Neural cell (in vitro differentiated cells): ENCODE measurements around the gene HS1BP3. TPM values are rescaled to one million over a fixed set of nuclear protein-coding genes. Genes with fewer than 3 reads are reported as not detected.

Experiments used
- H2AFZ ChIP-seq: fragments of 200-600, 300-800 bp; sonication (generic), shearing (Covaris generic); 2 replicates; pipeline ENCODE4 v1.6.0; 2014; ENCODE audit warnings: low read depth, mild to moderate bottlenecking, antibody characterized with exemption, low read length, moderate library complexity
- H3F3A ChIP-seq: fragments of 200-600 bp; shearing (Covaris generic); 2 replicates; pipeline ENCODE4 v1.6.1; 2016; ENCODE audit warnings: mild to moderate bottlenecking, moderate library complexity, mixed read lengths, antibody characterized with exemption, low read length; ENCODE audit not compliant: insufficient read depth, poor library complexity, severe bottlenecking
- H3K27ac ChIP-seq: fragments of 200-600, 300-800 bp; sonication (generic), shearing (Covaris generic); 2 replicates; pipeline ENCODE4 v1.5.1; 2014; ENCODE audit warnings: mild to moderate bottlenecking, low read length, moderate library complexity
- H3K27me3 ChIP-seq: fragments of 300-800, 200-600 bp; sonication (generic), shearing (Covaris generic); 2 replicates; pipeline ENCODE4 v1.6.0; 2014; ENCODE audit warnings: mild to moderate bottlenecking, low read depth, low read length, moderate library complexity; ENCODE audit not compliant: insufficient read depth
- H3K36me3 ChIP-seq: fragments of 300-800, 200-600 bp; sonication (generic), shearing (Covaris generic); 2 replicates; pipeline ENCODE4 v1.5.1; 2014; ENCODE audit warnings: mild to moderate bottlenecking, antibody characterized with exemption, low read length, moderate library complexity; ENCODE audit not compliant: insufficient read depth
- H3K4me2 ChIP-seq: fragments of 300-800, 200-600 bp; sonication (generic), shearing (Covaris generic); 2 replicates; pipeline ENCODE4 v1.6.0; 2014; ENCODE audit warnings: mild to moderate bottlenecking, low read length
- H3K4me3 ChIP-seq: fragments of 300-800, 200-600 bp; sonication (generic), shearing (Covaris generic); 2 replicates; pipeline ENCODE4 v1.5.1; 2014; ENCODE audit warnings: mild to moderate bottlenecking, low read length, moderate library complexity
- H3K79me2 ChIP-seq: fragments of 200-600 bp; shearing (Covaris generic); replicated peaks from 2 replicates; pipeline ENCODE4 v1.6.0; 2014; ENCODE audit warnings: mild to moderate bottlenecking, low read length, moderate library complexity; ENCODE audit not compliant: insufficient read depth
- H3K9ac ChIP-seq: fragments of 300-800, 200-600 bp; sonication (generic), shearing (Covaris generic); 2 replicates; pipeline ENCODE4 v1.6.1; 2016; ENCODE audit warnings: mild to moderate bottlenecking, low read length, mixed read lengths
- H3K9me2 ChIP-seq: fragments of 200-600 bp; shearing (Covaris generic); 2 replicates; pipeline ENCODE4 v1.6.1; 2016; ENCODE audit warnings: mild to moderate bottlenecking, low read length, mixed read lengths; ENCODE audit not compliant: insufficient read depth
- H3K9me3 ChIP-seq: fragments of 200-600, 300-800 bp; sonication (generic), shearing (Covaris generic); 2 replicates; pipeline ENCODE4 v1.6.1; 2016; ENCODE audit warnings: mild to moderate bottlenecking, mixed run types, low read length, moderate library complexity, mixed read lengths
- H4K20me1 ChIP-seq: fragments of 200-600 bp; shearing (Covaris generic); 2 replicates; pipeline ENCODE4 v1.6.1; 2016; ENCODE audit warnings: mild to moderate bottlenecking, mixed run types; ENCODE audit not compliant: insufficient read depth
- CTCF ChIP-seq: fragments of 450-650 bp; IDR thresholded peaks from 2 replicates; pipeline ENCODE4 v1.5.1; 2014; ENCODE audit warnings: antibody characterized with exemption, mild to moderate bottlenecking, moderate library complexity; ENCODE audit not compliant: poor library complexity, severe bottlenecking
- EP300 ChIP-seq: fragments of 450-650 bp; conservative IDR thresholded peaks from 2 replicates; pipeline ENCODE4 v1.6.1; 2014; ENCODE audit warnings: antibody characterized with exemption, mild to moderate bottlenecking, moderate library complexity; ENCODE audit not compliant: poor library complexity, severe bottlenecking
- EZH2 ChIP-seq: fragments of 200-600, 300-800 bp; shearing (Covaris generic), sonication (generic); IDR thresholded peaks from 2 replicates; pipeline ENCODE4 v1.6.1; 2014; ENCODE audit warnings: antibody characterized with exemption, low read length, borderline replicate concordance, mild to moderate bottlenecking; ENCODE audit not compliant: insufficient read depth, poor library complexity, severe bottlenecking
- MXI1 ChIP-seq: fragments of 450-650 bp; conservative IDR thresholded peaks from 2 replicates; pipeline ENCODE4 v1.6.1; 2014; ENCODE audit warnings: antibody characterized with exemption, mild to moderate bottlenecking; ENCODE audit not compliant: poor library complexity, severe bottlenecking
- POLR2AphosphoS5 ChIP-seq: IDR thresholded peaks from 2 replicates; pipeline ENCODE4 v1.6.1; 2012
- RAD21 ChIP-seq: fragments of 450-650 bp; conservative IDR thresholded peaks from 2 replicates; pipeline ENCODE4 v1.6.1; 2014; ENCODE audit warnings: antibody characterized with exemption, mild to moderate bottlenecking, moderate library complexity
- REST ChIP-seq: IDR thresholded peaks from 2 replicates; pipeline ENCODE4 v1.6.1; 2012; ENCODE audit warnings: borderline replicate concordance
- SMC3 ChIP-seq: fragments of 450-650 bp; conservative IDR thresholded peaks from 2 replicates; pipeline ENCODE4 v1.6.1; 2014; ENCODE audit warnings: antibody characterized with exemption, mild to moderate bottlenecking, moderate library complexity; ENCODE audit not compliant: poor library complexity
- TAF1 ChIP-seq: IDR thresholded peaks from 2 replicates; pipeline ENCODE4 v1.6.1; 2012; ENCODE audit warnings: low read depth
- polyA plus RNA-seq: library from polyadenylated mRNA; depleted of rRNA; stranded (reverse); fragments of >200 nt; gene quantifications from 2 replicates; pipeline ENCODE4 v1.2.3, GENCODE V29; 2014

Gene HS1BP3
- polyA plus RNA-seq, 1 donor from 2014 or later: 8.9 TPM

DNA sequence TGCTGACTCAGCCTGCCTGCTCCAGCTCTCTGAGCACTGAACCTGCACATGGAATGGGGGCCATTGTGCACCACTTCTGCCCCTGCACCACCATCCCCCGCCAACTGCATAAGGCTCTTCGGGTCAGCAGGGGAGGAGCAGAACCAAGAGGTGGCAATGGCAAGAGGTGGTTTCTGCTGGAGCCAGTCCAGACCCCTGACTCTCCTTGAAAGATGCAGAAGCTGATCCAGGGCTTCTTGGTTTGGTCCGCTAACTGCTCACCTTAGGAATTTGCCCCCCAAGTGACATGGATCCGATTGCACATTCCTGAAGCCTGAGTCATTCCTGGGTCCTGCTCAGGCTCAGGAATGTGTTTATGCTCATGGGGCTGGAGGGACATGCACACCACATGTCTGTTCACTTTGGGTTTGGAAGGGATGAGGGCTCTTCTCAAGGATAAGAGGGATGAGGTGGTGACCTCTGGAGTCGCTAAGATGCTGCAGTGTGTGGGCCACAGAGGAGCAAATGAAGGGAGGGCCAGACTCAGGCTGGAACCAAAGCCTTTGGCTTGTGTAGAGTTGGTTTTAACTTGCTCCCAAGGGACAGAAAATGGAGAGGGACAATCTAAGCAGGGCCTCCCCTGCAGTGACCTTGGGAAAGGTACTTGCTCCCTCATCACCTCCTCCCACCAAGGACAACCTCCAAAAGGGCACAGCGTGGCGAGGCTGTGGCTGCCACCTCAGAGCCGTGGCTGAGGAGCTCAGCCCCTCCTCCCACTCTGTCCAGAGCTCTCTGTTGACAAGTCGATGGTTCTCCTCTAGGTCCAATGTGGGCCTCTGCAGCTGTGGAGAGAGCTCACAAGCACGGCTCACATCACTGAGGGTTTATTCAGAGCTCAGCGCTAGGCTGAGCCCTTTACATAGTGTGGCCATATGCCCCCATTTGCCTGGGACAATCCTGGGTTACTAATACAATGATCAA lies 66.2 kb downstream of the HS1BP3 start:
- no peak overlapping the region for H3K27ac ChIP-seq
- H2AFZ ChIP-seq: no peak overlapping the region
- no peak overlapping the region for H3K4me3 ChIP-seq
- H3K9me2 ChIP-seq: no peaks in the 10 kb centered on the region
- no peak overlapping the region for H3K4me2 ChIP-seq
- no peak overlapping the region for H3K9ac ChIP-seq
- H3K27me3 ChIP-seq: no peaks in the 10 kb centered on the region
- H4K20me1 ChIP-seq: no peaks in the 10 kb centered on the region
- TF ChIP-seq RAD21 (no peak), EP300 (no peak), POLR2AphosphoS5 (no peak), CTCF (no peak), EZH2 (no peak), REST (no peak), TAF1 (no peak), MXI1 (no peak), SMC3 (no peak)
- H3K36me3 ChIP-seq: no peaks in the 10 kb centered on the region
- H3K79me2 ChIP-seq: no peaks in the 10 kb centered on the region
- H3K9me3 ChIP-seq: no peaks in the 10 kb centered on the region
- H3F3A ChIP-seq: no peaks in the 10 kb centered on the region

- H3K4me3 ChIP-seq: no peak overlapping the region
- H3K27ac ChIP-seq: no peak overlapping the region
Observed at GRCh38 chr2:20584045-20584398, 66.9 kb downstream of the HS1BP3 start.

More at GRCh38 chr2:20584045-20584398, 66.9 kb downstream of the HS1BP3 start:
- H3F3A ChIP-seq: no peaks in the 10 kb centered on the region
- H3K4me2 ChIP-seq: no peak overlapping the region
- TF ChIP-seq REST: no peak
- TF ChIP-seq TAF1: no peak
- TF ChIP-seq SMC3: no peak
- TF ChIP-seq POLR2AphosphoS5: no peak
- TF ChIP-seq MXI1: no peak
- no peak for TF ChIP-seq RAD21
- no peak for TF ChIP-seq EP300
- no peak for TF ChIP-seq CTCF
- TF ChIP-seq EZH2: no peak
- H3K9me3 ChIP-seq: no peaks in the 10 kb centered on the region
- H3K36me3 ChIP-seq: no peaks in the 10 kb centered on the region
- no peak overlapping the region for H2AFZ ChIP-seq
- no peaks in the 10 kb centered on the region for H3K79me2 ChIP-seq
- H3K9ac ChIP-seq: no peak overlapping the region
- no peaks in the 10 kb centered on the region for H3K9me2 ChIP-seq
- H4K20me1 ChIP-seq: no peaks in the 10 kb centered on the region
- no peaks in the 10 kb centered on the region for H3K27me3 ChIP-seq
